ENCODE results near the gene CECR2. TPM values are rescaled to one million over a fixed set of nuclear protein-coding genes. Genes with fewer than 3 reads are reported as not detected.

Gene CECR2
- total and polyA plus RNA-seq, 2 of the 8 experiments (the other 6 are each of a cell fraction or from before 2014, with no cell fraction given) = 18.3 to 123 TPM

DNA sequence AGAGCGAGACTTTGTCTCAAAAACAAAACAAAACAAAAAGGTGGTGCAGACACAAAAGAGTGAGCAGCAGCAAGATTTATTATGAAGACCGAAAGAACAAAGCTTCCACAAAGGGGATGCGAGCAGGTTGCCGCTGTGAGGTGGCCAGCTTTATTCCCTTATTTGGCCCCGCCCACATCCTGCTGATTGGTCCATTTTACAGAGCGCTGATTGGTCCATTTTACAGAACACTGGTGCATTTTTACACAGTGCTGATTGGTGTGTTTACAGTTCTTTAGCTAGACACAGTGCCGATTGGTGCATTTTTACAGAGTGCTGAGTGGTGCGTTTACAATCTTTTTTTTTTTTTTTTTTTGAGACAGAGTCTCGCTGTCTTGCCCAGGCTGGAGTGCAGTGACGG is 77.4 kb downstream of the CECR2 start:
- H4K5ac ChIP-seq (ENCODE audit: insufficient read length, low read depth, low read length) = no peak overlapping the region
- H2BK15ac ChIP-seq (ENCODE audit: low read length) = no peak overlapping the region
- POLR2A ChIA-PET (ENCODE audit: partially characterized antibody) = interaction anchor here (0.6 to 1.6 kb wide), 4 partner anchors 10 to 205 kb away, joined by 3 to 9 read pairs (median 4); no protein-coding TSS in a partner anchor
- no peak overlapping the region for H3K56ac ChIP-seq (replicated peaks; ENCODE audit: insufficient read length, low read depth, low read length)
- H3K14ac ChIP-seq (ENCODE audit: insufficient read length) = no peak overlapping the region
- WGBS, 2 experiments (ENCODE audit: extremely low coverage in 1 of 2, insufficient coverage in 1 of 2, insufficient read length in 1 of 2, insufficient replicate concordance in 2 of 2, low coverage in 1 of 2, low lambda C conversion rate in 2 of 2, missing lambda C conversion rate in 1 of 2) = 91% methylated on average over 9 of the region's 10 CpGs; no CpG with 5 or more reads in 1 of the 2 experiments
- peaks cover 0 to 6% (median 0%) of the 10 kb centered on the region in 4 experiments; a peak in 1 of 8 replicates for H3K36me3 ChIP-seq (ENCODE audit: control insufficient read depth in 2 of 4, insufficient read depth in 4 of 4, low read length in 3 of 4)
- peaks cover 28 to 97% of the 10 kb centered on the region in 2 experiments for H3K79me2 ChIP-seq (ENCODE audit: control insufficient read depth in 1 of 2, insufficient read depth in 2 of 2, low read length in 2 of 2)
- H3K23ac ChIP-seq (ENCODE audit: insufficient read length) = no peak overlapping the region
- no peak overlapping the region for H3K4me3 ChIP-seq (ENCODE audit: extremely low read depth in 1 of 4, insufficient read depth in 2 of 4, low read depth in 3 of 4, low read length in 4 of 4)
- no peak overlapping the region for H4K91ac ChIP-seq (replicated peaks; ENCODE audit: insufficient read length, low read length)
- no peak overlapping the region for H3K18ac ChIP-seq (ENCODE audit: extremely low read depth, low read length)
- peaks cover 3% of the 10 kb centered on the region for H3K79me1 ChIP-seq (ENCODE audit: low read depth, low read length)
- H3K27ac ChIP-seq (ENCODE audit: low read depth, low read length) = no peak overlapping the region
- H3K9ac ChIP-seq (replicated peaks in 1 of 4; ENCODE audit: extremely low read depth in 1 of 4, low read depth in 3 of 4, low read length in 3 of 4) = no peak overlapping the region
- no peak overlapping the region for H2BK20ac ChIP-seq (ENCODE audit: low read length)
- DNase-seq (ENCODE audit: low read depth in 1 of 2, low spot score in 2 of 2) = no peak
- H3K27me3 ChIP-seq (replicated peaks in 1 of 4; ENCODE audit: control insufficient read depth in 3 of 4, extremely low read depth in 1 of 4, insufficient read depth in 3 of 4, low read length in 3 of 4) = no peaks in the 10 kb centered on the region
- no peak overlapping the region for H2AK5ac ChIP-seq (ENCODE audit: low read depth, low read length)
- FAIRE-seq = no peak
- no peak overlapping the region for H2BK5ac ChIP-seq (ENCODE audit: low read depth, low read length)
- H3K9me3 ChIP-seq (ENCODE audit: insufficient read depth in 2 of 2, low read depth in 1 of 2, low read length in 1 of 2) = no peaks in the 10 kb centered on the region
- H3K4me1 ChIP-seq (replicated peaks in 1 of 4; ENCODE audit: control insufficient read depth in 3 of 4, insufficient read depth in 4 of 4, low read length in 3 of 4) = peaks cover 0 to 9% (median 2%) of the 10 kb centered on the region in 4 experiments; a peak in 3 of 7 replicates
- H2BK120ac ChIP-seq (replicated peaks; ENCODE audit: low read depth, low read length) = no peak overlapping the region
- no peak overlapping the region for H3K4ac ChIP-seq (replicated peaks; ENCODE audit: insufficient read length, low read depth, low read length)
- no peak overlapping the region for H2AFZ ChIP-seq (ENCODE audit: low read length)
- no peak overlapping the region for H3K4me2 ChIP-seq (ENCODE audit: insufficient read depth in 1 of 2, low read depth in 2 of 2, low read length in 2 of 2)
- no peak overlapping the region for H2BK12ac ChIP-seq (ENCODE audit: low read depth, low read length)
- CTCF ChIA-PET (ENCODE audit: partially characterized antibody) = interaction anchor here (0.6 to 1.4 kb wide), 6 partner anchors 9 to 275 kb away, joined by 3 to 5 read pairs (median 4); no protein-coding TSS in a partner anchor
- no peaks in the 10 kb centered on the region for H3K23me2 ChIP-seq (ENCODE audit: low read depth, low read length)
- H4K8ac ChIP-seq (ENCODE audit: extremely low read depth, insufficient read depth, low read length) = no peak overlapping the region
- H4K20me1 ChIP-seq (replicated peaks in 1 of 2; ENCODE audit: control insufficient read depth in 1 of 2, insufficient read depth in 2 of 2, low read length in 2 of 2) = peaks cover 17% of the 10 kb centered on the region in 2 experiments
- TF ChIP-seq JUN (IDR thresholded peaks at IDR 0.05; ENCODE audit: low read depth, low read length) = no peak
- TF ChIP-seq CEBPB (IDR thresholded peaks at IDR 0.05; ENCODE audit: low read depth, low read length) = no peak
- no peak for TF ChIP-seq SIX5 (IDR thresholded peaks at IDR 0.05; ENCODE audit: low read depth, low read length)
- TF ChIP-seq HDAC6 (IDR thresholded peaks at IDR 0.05; ENCODE audit: low read depth, low read length) = no peak
- TF ChIP-seq SP4 (IDR thresholded peaks at IDR 0.05; ENCODE audit: low read length) = no peak
- no peak for TF ChIP-seq POLR2A (IDR thresholded peaks at IDR 0.05; ENCODE audit: control extremely low read depth in 1 of 2, low read depth in 2 of 2, low read length in 2 of 2)
- TF ChIP-seq EGR1 (IDR thresholded peaks at IDR 0.05; ENCODE audit: borderline replicate concordance, low read depth, low read length) = no peak
